ENCODE measurements around the gene RAB2B.
A peak's percentile ranks its signal among the peaks of the same experiment; 100 is the strongest.

The RAB2B gene

DNA sequence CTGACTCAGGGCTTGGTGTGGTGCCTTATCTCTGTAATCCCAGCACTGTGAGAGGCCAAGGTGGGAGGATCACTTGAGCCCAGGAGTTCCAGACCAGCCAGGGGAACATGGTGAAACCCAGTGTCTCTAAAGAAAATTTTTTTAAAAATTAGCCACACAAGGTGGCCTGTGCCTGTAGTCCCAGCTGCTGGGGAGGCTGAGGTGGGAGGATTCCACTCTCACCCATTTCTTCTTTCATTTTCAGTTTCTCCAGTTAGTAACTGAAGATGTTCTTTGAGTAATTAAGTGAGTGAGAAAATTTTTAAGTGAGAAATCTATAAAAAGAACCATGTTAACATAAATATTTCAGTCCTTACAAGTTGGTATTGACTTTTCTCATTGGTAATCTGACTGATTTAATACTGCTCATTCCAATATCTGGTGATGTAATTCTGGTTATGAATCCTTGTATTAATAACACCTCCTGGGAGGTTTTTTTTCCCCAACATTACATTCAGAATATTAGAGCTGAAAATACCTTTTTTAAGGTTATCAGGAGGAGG is 28.3 kb upstream of the RAB2B start:
- TF ChIP-seq CTCF (IDR thresholded peaks at IDR 0.05; ENCODE audit: low read depth, low read length, missing control alignments): no peak
- DNase-seq (ENCODE audit: extremely low read depth, low read depth): no peak
- H3K4me3 ChIP-seq (replicated peaks; ENCODE audit: low read depth, low read length): no peak overlapping the region

DNA sequence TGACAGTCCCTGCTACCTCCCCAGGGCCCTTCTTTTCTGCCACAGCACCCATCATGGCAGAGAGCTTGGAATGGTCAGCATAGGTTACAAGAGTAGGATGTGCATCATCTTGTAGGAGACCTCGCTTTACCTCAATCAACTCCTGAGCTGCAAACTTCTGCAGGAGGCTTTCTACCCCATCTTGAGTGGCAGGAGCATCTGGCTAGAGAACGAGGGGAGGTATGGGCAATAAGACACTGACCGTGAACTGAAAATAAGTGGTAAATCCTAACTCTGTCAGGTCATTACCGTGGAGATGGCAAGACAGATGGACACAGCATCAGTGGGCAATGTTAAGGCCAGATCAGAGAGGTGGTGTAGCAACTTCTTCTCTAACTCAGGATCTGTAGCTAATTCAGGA is 26.6 kb upstream of the RAB2B start:
- TF ChIP-seq CTCF (IDR thresholded peaks at IDR 0.05; ENCODE audit: low read depth, low read length, missing control alignments): no peak
- DNase-seq (ENCODE audit: extremely low read depth, low read depth): no peak
- H3K4me3 ChIP-seq (replicated peaks; ENCODE audit: low read depth, low read length): no peak overlapping the region

DNA sequence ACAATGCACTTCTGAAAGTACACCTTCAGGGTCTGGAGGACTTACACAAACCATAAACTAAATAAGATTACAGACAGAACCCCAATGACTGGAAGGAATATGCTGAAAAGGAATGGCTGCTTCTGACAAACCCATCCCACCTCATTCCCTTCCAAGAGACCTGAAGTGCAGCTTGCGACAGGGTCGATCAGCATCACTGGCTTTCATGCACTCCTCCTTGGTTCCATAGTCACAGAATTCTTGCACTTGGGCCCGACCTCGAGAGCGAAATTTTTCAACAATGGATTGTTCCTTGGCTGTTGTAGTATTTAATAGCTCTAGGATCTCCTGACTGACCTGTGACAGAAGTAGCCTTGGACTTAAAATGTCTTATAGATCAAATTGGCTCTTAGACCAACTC is 24.8 kb upstream of the RAB2B start:
- no peak for TF ChIP-seq CTCF (IDR thresholded peaks at IDR 0.05; ENCODE audit: low read depth, low read length, missing control alignments)

GRCh38 chr14:21498540-21499526 is 22.1 kb upstream of the RAB2B start:
- peak; percentile 45 for TF ChIP-seq CTCF (IDR thresholded peaks at IDR 0.05; ENCODE audit: low read depth, low read length, missing control alignments)
- H3K4me3 ChIP-seq (replicated peaks; ENCODE audit: low read depth, low read length): no peak overlapping the region
- DNase-seq (ENCODE audit: extremely low read depth, low read depth): peak; percentile 32

More for the DNA sequence above, 24.8 kb upstream of the RAB2B start:
- DNase-seq (ENCODE audit: extremely low read depth, low read depth): no peak
- H3K4me3 ChIP-seq (replicated peaks; ENCODE audit: low read depth, low read length): no peak overlapping the region

- H3K4me3 ChIP-seq (replicated peaks; ENCODE audit: low read depth, low read length): no peak overlapping the region
- TF ChIP-seq CTCF (IDR thresholded peaks at IDR 0.05; ENCODE audit: low read depth, low read length, missing control alignments): no peak
- DNase-seq (ENCODE audit: extremely low read depth, low read depth): no peak
These were observed 19.7 kb upstream of the RAB2B start for GRCh38 chr14:21496453-21496852.

- DNase-seq (ENCODE audit: extremely low read depth, low read depth): no peak
- H3K4me3 ChIP-seq (replicated peaks; ENCODE audit: low read depth, low read length): no peak overlapping the region
- no peak for TF ChIP-seq CTCF (IDR thresholded peaks at IDR 0.05; ENCODE audit: low read depth, low read length, missing control alignments)
These were observed 18.4 kb upstream of the RAB2B start for GRCh38 chr14:21494902-21495762.

All from HFF-Myc (cell line).